Activated CD4-positive, alpha-beta T cell treated with anti-CD3 and anti-CD28 coated beads, Interleukin-2, Interleukin-4, amounts not matched to agents 100 ng/mL and 50 ng/mL, durations not matched to agents 16 hours and 8 hours (primary cell): ENCODE measurements around the gene TMEM81.

Source experiments
- DNase-seq: peaks from one replicate; pipeline ENCODE4 v3.0.0-alpha.2; 2020; ENCODE audit warnings: low spot score

TMEM81 gene

GRCh38 chr1:205058853-205059252 lies 25.4 kb downstream of the TMEM81 start:
- DNase-seq, result no peak

- no peak for DNase-seq
Measured at GRCh38 chr1:205057808-205058575, 26.3 kb downstream of the TMEM81 start.

GRCh38 chr1:205056956-205057568 lies 27.2 kb downstream of the TMEM81 start:
- DNase-seq, result no peak

GRCh38 chr1:205056188-205056611 lies 28.1 kb downstream of the TMEM81 start:
- no peak for DNase-seq

- DNase-seq, result no peak
Measured at GRCh38 chr1:205054013-205054412, 30.2 kb downstream of the TMEM81 start.

- no peak for DNase-seq
Measured at GRCh38 chr1:205053296-205053695, 31.0 kb downstream of the TMEM81 start.

- DNase-seq, result no peak
Measured at GRCh38 chr1:205052690-205053089, 31.6 kb downstream of the TMEM81 start.

- no peak for DNase-seq
Measured at GRCh38 chr1:205049479-205049878, 34.8 kb downstream of the TMEM81 start.

GRCh38 chr1:205048382-205048781 lies 35.9 kb downstream of the TMEM81 start:
- no peak for DNase-seq

- DNase-seq, result no peak
Measured at GRCh38 chr1:205047764-205048231, 36.5 kb downstream of the TMEM81 start.

- no peak for DNase-seq
Measured at GRCh38 chr1:205046870-205047269, 37.4 kb downstream of the TMEM81 start.

- no peak for DNase-seq
Measured at GRCh38 chr1:205045146-205045545, 39.1 kb downstream of the TMEM81 start.

GRCh38 chr1:205044741-205045140 lies 39.5 kb downstream of the TMEM81 start:
- no peak for DNase-seq

- no peak for DNase-seq
Measured at GRCh38 chr1:205043866-205044265, 40.4 kb downstream of the TMEM81 start.

GRCh38 chr1:205042911-205043806 lies 41.1 kb downstream of the TMEM81 start, which contains the start of gene CNTN2:
Gene CNTN2, plus strand, starts transcription at chr1:205043212. Its CDS starts 9,974 bp downstream, at chr1:205053186.
- no peak for DNase-seq

- DNase-seq, result no peak
Measured at GRCh38 chr1:205041998-205042910, 42.0 kb downstream of the TMEM81 start.

GRCh38 chr1:205041001-205041715 lies 43.1 kb downstream of the TMEM81 start:
- DNase-seq, result no peak

GRCh38 chr1:205038132-205038786 lies 46.0 kb downstream of the TMEM81 start:
- no peak for DNase-seq

GRCh38 chr1:205037539-205037938 lies 46.7 kb downstream of the TMEM81 start:
- no peak for DNase-seq
